Erythroblast (primary cell): ENCODE results near the gene ACACB.

Experiments
- DNase-seq, 2 experiments: peaks; one replicate each; lab custom pipeline; 2025; lab: John Stamatoyannopoulos, UW
- GATA1 ChIP-seq: IDR thresholded peaks from 2 replicates; pipeline ENCODE4 v1.6.1; 2011; ENCODE audit warnings: low read depth, mild to moderate bottlenecking, control low read depth, low read length, moderate library complexity
- POLR2A ChIP-seq: IDR thresholded peaks from 2 replicates; pipeline ENCODE4 v1.6.1; 2011; ENCODE audit warnings: mild to moderate bottlenecking, low read length

Gene ACACB

GRCh38 chr12:109308534-109309380 lies 192.4 kb downstream of the ACACB start, which contains the start of gene FOXN4:
Gene FOXN4, minus strand, starts transcription at chr12:109309284. Its CDS starts 963 bp downstream, at chr12:109308321.
- DNase-seq: no peak
- TF ChIP-seq POLR2A: no peak
- TF ChIP-seq GATA1: no peak

- no peak for TF ChIP-seq GATA1
- no peak for TF ChIP-seq POLR2A
Measured at GRCh38 chr12:109309381-109310246, 193.2 kb downstream of the ACACB start.

GRCh38 chr12:109310247-109311125 lies 194.1 kb downstream of the ACACB start:
- DNase-seq: peak in 1 of 2 experiments; percentile 25
- TF ChIP-seq POLR2A: no peak
- TF ChIP-seq GATA1: no peak

More at GRCh38 chr12:109309381-109310246, 193.2 kb downstream of the ACACB start:
- no peak for DNase-seq
